ENCODE results near the gene USP11.
A peak's percentile ranks its signal among the peaks of the same experiment; 100 is the strongest.

Gene USP11

DNA sequence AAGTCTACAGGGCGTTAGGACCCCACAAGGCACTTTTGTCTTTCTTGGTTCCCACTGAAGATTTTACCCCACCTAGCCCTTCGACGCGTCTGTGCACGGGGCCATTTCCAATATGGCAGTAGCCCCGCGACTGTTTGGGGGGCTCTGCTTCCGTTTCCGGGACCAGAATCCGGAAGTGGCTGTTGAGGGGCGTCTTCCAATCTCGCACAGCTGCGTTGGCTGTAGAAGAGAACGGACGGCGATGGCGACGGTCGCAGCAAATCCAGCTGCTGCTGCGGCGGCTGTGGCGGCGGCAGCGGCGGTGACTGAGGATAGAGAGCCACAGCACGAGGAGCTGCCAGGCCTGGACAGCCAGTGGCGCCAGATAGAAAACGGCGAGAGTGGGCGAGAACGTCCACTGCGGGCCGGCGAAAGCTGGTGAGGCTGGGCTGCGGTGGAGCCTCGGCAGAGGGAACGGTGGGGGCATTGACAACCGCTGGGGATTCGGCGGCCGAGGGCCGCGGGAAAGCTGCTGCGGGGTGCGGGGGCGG lies at the start of gene USP11:
Gene USP11 (plus strand): TSS at position 207 of the 530 bp plus-strand sequence. CDS start 35 bp downstream, at position 242.
- DNase-seq: peak in 1 of 2 donors; percentile 44

GRCh38 chrX:47184486-47184885 lies 48.3 kb upstream of the USP11 start:
- no peak for DNase-seq

DNA sequence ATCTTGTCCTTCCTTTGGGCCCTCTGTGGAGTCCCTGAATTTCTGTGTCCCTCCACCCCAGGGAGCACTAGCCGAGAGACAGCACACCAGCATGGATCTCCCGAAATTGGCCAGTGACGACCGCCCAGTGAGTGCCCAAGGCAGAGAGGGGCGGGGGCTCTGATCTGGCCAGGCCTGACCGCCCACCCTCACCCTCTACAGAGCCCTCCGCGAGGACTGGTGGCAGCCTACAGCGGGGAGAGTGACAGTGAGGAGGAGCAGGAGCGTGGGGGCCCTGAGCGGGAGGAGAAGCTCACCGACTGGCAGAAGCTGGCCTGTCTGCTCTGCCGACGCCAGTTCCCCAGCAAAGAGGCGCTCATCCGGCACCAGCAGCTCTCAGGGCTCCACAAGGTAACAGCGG lies 47.6 kb upstream of the USP11 start:
- DNase-seq: no peak

DNA sequence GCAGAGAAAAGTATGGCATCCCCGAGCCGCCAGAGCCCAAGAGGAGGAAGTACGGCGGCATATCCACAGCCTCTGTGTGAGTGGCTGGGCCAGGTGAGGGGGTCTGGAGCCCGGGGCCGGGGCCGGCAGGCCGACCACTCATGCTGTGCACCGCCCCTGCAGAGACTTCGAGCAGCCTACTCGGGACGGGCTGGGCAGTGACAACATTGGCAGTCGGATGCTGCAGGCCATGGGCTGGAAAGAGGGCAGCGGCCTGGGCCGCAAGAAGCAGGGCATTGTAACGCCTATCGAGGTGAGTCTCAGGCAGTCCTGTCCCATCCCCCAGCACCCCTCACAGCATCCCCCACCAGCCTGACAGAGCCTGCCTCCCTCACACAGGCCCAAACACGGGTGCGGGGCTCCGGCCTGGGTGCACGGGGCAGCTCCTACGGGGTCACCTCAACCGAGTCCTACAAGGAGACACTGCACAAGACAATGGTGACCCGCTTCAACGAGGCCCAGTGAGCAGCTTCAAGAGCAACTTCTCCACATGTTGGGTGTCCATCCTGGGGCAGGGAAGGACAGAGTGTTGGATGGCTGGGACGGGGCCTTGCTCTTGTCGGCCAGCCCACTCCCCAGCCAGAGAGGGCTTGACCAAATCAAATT lies 46.6 kb upstream of the USP11 start:
- no peak for DNase-seq

DNA sequence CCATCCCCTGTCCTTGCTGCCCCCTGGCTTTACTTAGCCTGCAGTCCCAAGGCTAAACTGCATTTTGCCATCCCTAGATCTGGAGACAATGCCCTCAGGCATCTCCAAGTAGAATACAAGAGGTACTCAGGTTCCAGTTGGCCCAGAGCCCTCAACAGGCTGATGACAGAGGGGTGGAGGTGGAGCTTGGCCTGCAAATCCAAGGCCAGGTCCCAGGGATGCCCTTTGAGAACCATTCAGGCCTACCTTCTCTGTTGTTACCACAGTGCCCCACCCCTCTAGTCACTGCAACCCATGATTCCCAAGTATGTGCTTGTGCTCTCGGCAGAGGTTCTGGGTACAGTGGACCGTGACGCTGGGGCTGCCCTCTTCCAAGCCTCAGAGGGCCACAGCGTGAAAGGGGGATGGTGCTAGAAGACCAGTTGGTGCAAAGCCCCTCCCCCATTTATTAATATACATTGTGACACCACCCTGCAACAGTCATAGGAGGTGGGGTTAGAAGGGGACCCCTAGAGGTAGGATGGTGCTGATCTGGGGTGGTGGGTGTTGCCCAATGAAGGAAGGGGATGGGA lies 45.6 kb upstream of the USP11 start:
- DNase-seq: no peak

GRCh38 chrX:47189906-47190305 lies 42.9 kb upstream of the USP11 start:
- no peak for DNase-seq

DNA sequence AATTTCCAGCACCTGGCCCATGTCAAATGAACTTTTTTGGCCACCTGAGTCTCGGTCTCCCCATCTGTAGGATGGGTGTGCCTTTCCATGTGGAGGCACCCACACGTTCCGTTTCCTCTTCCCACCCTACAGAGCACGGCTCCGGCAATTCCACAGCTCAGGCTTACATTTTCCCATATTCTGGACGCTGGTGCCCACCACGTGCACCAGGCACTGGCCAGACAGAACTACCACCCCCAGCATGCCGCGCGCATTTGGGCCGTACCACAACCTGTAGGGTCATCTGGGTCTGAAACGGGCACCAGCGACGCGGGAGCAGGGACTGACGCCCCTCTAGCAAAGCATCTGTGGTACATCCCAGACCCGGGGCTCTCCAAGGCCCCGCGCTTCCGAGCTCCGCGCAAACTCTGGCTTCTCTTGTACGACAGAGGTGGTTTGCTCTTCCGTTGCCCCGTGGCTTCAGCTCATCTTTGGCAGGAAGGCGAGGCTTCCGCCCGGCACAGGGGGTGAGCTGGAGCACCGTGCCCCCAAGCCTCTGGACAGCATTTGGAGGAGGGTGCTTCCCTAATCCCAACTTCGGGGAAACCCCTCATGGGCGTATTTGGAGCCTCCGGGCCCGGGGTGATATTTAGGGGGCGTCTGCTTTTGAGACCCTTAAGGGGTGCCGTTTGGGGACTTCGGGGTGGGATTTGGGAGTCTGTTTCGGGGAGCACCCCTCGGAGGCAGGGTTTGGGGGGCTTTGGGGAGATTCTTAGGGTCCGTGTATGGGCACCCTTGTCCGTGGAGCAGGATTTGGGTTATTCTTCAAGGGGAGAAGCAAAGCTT lies 42.2 kb upstream of the USP11 start:
- peak; percentile 72 to 77 for DNase-seq

DNA sequence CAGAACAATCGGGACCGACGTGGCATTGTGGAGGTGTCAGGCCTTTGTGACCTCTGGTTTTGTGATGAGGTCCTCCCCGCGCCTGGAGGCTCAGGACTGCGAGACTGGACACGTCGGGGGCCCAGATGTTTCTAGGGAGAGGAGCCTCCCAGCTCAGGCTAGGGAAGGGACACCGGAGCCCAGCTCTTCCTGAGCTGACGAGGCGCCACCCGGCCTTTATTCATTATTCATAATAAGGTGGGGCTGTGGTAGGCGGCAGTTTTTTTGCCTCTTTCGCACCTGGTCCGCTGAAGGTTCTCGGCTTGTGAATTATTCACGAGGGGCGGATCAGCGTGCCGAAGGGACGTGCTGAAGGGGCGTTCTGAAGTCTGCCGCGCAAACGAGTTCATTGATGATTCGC lies 41.5 kb upstream of the USP11 start:
- no peak for DNase-seq

- no peak for DNase-seq
These were observed 40.9 kb upstream of the USP11 start for GRCh38 chrX:47191806-47192401.

GRCh38 chrX:47193475-47194193 lies 39.2 kb upstream of the USP11 start, which contains the start of gene UBA1:
Gene UBA1, plus strand, starts transcription at chrX:47193829. Its CDS starts 4,974 bp downstream, at chrX:47198803.
- DNase-seq: peak; percentile 85 to 97

DNA sequence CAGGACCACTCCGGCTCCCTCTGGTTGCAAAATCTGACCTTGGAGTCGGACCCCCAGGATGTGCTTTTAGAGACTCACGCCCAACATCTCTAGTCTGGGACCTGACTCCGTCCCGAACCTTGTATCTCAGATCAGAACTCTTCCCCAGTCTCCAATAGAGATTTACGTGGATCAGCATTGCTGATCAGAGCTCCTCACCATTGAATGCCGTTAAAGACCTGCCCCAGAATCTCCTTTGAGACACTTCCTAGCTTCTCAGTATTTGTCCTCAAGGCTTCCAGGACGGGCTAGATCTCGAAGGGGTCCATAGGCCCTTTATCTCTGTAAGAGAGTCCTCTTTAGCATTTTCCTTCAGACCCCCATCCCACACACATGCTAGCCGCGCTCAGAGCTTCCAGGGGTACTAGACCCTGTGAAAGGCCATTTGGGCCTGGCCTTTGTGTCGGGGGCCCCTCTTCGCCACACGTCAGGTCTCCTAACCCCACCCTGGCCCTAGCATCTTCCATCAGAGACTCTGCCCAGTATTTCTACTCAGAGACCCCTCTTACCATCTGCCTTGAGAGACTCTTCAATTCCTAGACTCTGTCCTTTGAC lies 38.5 kb upstream of the USP11 start:
- DNase-seq: no peak

DNA sequence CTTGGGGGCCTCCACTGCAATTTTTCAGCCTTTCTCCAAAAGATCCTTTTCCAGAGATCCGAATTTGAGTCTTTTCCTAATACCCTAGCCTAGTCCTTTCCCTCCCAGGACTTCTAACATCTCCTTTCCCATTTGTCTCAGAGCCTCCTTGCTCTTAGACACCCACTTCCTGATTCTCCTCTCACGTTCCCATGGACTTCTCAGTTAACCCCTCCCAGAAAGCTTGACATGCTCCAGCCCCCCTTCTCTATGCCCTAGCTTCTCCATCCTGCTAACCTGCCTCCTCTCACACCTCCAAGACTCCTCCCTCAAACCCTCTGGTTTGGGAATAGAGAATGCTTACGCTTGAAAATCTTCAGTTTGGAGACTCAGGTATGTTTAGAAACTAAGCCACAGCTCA lies 36.7 kb upstream of the USP11 start:
- DNase-seq: no peak

DNA sequence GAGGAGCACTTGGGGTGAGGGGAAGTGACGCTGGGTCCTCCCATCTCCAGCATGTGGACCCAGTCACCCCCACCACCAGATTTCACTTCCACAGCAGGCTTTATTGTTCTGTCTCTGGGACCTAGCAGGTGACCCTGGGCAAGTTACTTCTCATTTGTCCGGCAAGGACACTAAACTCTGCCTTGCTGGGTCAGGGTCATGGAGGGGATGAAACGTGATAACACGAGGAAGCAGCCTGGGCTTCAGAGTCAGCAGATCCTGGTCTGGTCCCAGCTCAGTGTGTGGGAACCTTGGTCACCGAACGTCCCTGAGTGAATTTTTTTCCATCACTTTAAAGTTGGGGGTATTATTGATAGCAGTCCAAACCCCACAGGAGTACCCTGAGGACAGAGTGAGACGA lies 35.3 kb upstream of the USP11 start:
- DNase-seq: no peak

DNA sequence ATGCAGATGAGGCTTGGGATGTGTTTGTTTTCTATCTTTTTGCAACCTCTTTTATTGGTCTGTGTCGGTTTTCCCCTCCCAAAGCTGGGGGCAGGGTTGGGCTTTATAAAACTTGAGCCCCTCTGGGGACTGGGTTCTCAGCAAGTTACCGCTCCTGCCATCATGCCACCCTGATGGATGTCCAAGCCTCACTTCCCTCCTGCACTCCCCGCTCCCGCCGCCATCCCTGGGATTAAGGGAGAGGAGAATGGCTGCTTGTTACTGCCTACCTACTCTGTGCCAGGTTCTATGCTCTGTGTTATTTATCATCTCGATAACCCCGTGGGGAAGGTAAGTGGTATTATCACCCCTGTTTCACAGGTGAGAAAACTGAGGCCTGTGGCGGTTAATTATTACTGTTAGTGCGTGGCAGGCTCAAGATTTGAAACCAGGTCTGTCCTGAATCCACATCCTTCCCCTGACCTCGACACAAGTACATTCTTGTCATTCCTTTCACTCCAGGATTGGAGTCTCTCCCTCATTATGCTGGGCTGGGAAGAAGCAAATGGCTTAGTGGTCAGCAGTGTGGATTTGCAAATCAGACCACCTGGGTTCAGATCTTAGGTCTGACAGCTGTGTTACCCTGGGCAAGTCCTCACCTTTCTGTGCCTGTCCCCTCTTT lies 34.7 kb upstream of the USP11 start:
- DNase-seq: no peak

DNA sequence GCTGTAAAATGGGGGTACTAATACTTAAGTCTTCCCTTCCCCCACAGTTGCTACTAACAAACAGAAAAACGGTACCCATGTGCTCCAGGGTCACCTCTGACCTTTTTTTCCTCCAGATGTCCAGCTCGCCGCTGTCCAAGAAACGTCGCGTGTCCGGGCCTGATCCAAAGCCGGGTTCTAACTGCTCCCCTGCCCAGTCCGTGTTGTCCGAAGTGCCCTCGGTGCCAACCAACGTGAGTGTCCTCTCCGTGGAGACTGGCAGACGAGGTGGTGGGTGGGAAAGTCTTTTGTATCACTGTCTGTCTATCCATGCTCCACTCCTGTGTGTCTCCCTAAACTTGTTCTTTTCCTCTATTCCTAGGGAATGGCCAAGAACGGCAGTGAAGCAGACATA lies 34.1 kb upstream of the USP11 start:
- no peak for DNase-seq

DNA sequence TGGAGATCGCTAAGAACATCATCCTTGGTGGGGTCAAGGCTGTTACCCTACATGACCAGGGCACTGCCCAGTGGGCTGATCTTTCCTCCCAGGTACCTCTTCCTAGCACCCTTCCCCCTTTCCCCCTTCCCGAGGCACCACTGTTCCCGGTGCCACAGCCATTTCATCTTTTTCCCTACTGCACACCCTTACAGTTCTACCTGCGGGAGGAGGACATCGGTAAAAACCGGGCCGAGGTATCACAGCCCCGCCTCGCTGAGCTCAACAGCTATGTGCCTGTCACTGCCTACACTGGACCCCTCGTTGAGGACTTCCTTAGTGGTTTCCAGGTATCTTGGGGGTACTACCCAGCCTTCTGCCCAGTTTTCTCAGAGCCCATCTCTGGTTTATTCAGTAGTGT lies 33.5 kb upstream of the USP11 start:
- no peak for DNase-seq

DNA sequence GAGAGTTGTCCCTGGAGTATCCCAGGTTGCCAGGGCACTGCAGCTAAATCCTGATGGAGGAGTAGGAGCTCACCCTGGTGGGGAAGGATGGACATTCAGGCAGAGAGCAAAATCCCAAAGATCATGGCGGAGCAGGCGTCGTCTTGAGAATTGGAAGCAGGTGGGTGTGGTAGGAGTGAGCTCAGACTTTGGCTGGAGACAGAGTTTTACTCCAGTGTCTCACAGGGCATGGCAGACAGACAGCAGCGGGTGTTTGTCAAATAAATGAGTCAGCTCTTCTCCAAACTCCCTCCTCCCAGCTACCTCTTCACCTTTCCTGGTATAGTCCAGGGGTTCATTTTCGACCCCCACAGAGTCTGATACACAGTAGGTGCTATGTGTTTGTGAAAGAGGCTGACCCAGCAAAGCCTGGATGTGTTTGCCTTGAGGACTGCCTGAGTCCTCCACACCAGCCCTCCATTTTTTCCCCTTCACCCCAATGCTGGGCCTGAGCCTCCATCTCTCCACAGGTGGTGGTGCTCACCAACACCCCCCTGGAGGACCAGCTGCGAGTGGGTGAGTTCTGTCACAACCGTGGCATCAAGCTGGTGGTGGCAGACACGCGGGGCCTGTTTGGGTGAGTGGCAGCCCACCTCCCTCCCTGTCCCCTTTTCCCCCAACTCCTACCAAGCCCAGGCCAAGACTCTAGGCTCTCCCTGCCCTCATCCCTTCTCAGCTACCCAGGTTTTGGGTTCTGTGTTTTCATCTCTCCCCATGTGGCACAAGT lies 32.2 kb upstream of the USP11 start:
- no peak for DNase-seq

DNA sequence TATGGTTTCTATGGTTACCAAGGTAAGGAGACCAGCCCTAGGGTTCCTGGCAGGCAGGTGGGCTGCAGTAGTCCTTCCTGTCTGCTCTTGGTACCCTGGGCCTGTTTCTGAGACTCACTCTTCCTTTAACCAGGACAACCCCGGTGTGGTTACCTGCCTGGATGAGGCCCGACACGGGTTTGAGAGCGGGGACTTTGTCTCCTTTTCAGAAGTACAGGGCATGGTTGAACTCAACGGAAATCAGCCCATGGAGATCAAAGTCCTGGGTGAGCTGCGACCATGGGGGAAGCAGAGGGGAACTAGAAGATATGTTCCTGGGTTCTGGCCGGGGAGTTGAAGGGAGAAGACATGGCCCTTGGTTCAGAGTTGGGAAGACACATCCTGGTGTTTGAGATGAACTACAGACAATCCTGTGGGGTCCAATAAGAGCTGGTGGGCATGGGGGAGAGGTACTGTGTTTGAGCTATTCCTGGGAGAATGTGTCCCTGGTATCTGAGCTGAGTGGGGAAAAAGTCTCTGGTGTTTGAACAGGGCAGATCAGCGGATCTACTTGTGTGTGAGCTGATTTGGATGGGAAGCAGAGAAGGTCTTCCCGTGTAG lies 31.4 kb upstream of the USP11 start:
- no peak for DNase-seq

DNA sequence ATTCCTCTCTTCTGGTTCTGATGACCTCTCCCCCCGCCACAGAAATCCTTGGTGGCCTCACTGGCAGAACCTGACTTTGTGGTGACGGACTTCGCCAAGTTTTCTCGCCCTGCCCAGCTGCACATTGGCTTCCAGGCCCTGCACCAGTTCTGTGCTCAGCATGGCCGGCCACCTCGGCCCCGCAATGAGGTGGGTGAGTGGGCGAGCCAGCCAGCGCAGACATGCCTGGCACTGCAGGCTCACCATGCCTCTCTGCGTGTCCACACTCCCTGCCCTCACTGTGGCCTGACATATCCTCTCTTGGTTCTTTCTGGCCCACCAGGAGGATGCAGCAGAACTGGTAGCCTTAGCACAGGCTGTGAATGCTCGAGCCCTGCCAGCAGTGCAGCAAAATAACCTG lies 30.5 kb upstream of the USP11 start:
- DNase-seq: no peak

DNA sequence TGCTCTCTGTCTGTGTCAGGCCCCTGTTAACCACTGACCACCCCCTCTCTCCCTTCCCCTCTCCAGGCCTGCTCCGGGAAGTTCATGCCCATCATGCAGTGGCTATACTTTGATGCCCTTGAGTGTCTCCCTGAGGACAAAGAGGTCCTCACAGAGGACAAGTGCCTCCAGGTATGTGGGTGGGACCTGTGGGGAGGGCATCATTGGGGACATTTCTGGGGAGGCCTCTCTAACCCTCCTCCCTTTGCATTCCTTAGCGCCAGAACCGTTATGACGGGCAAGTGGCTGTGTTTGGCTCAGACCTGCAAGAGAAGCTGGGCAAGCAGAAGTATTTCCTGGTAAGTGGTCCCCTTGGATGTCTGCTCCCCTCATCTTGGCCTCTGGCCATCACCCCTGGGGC lies 29.9 kb upstream of the USP11 start:
- DNase-seq: no peak

All from hippocampal formation (tissue), 2 donors.